DMS114 treated with DMSO at 0.1 percent for 48 hours (cell line): ENCODE measurements around the gene KIF5B.
"Not testable (repeated sequence)": the region's sequence is repeated elsewhere in the genome, so short reads cannot be mapped to it uniquely, and the experiment has no call there.

ENCODE experiments used
- DNase-seq: peaks from one replicate; lab custom pipeline; 2025; ENCODE audit not compliant: unreplicated experiment; lab: John Stamatoyannopoulos, UW

KIF5B gene

DNA sequence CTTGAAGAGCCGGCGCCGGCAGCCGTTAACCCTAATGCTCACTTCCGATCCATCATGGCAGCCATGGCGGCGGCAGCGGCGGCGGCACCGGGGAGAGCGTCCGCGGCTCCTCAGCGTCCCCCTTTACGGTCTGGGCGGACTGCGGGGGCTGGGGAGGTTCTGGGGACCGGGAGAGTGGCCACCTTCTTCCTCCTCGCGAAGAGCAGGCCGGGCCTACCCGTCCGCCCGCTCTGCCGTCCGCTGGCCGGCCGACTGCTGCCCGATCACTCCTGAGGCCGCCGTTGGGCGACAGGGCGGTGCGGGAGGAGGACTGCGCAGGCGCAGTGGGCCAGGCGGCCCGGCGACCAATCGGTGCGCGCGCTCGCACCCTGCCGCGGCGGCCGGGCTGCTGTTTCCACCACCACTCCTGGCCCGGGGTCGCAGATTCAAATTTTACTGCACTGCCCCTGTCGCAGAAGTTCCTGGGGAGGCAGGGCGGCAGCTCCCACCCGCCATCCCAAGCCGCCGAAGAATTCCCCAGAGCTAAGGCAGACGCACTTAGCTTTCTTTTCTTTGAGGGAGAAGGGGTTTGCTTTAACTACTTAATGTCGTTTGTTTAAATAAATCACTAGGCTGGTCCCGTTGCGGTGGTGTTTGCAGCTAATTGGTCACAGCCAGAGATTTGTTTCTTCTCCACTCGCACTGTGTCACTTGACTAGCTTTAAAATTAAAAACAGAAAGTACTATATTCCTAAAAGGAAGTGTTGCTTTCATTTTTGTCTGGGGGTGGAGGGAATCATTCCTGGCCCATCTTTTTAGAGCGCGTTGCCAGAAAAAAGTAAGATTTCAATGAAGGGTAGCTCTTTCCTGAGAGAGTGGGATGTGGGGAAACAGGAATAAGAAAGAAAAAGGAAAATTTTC, at the start of gene KIF5B:
Gene KIF5B, minus strand, starts transcription at position 290 of the 900 bp plus-strand sequence. CDS start 452 bp downstream, outside the sequence.
- DNase-seq = peak; percentile 75

DNA sequence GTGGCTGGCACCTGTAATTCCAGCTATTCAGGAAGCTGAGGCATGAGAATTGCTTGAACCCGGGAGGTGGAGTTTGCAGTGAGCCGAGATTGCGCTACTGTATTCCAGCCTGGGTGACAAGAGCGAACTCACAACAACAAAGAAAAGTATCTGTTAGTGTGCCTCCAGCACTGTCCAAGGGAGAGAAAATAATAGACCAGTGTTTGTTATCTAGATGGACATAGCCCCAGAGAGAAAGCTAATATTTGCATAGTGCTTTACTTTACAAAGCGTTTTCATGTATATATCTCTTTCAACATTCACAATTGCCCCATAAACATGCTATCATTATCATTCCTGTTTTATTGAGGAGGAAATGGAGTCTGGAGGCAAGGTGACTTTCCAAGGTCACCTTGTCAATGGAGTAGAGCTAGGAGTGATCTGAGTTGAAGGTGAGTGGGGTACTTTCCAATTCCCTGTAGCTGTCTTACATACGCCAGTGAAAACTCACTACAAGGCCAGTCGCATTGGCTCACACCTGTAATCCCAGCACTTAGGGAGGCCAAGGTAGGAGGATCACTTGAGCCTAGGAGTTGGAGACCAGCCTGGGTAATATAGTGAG, 49.7 kb upstream of the KIF5B start:
- no peak for DNase-seq

- DNase-seq = no peak
Observed at GRCh38 chr10:32104622-32105509, 48.6 kb upstream of the KIF5B start.

DNA sequence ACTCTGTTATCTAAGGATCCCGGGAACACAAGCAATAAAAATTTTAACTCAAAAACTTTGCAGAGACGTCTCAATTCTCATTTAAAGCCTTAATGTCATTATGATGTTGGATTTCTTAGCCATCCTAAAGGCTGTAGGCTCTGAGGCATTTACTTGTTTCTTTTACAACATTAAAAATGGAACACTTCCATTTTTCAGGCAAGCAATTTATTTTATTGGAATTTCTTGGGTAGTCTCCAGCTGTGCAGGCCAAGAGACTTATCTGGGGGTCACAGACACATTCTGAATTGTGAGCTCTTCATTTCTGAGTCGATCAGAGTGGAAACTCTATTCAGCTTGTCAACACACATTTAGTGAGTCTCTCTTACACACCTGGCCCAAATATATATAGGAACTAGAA, 48.0 kb upstream of the KIF5B start:
- no peak for DNase-seq

- DNase-seq = no peak
Observed at GRCh38 chr10:32103721-32104120, 47.5 kb upstream of the KIF5B start.

DNA sequence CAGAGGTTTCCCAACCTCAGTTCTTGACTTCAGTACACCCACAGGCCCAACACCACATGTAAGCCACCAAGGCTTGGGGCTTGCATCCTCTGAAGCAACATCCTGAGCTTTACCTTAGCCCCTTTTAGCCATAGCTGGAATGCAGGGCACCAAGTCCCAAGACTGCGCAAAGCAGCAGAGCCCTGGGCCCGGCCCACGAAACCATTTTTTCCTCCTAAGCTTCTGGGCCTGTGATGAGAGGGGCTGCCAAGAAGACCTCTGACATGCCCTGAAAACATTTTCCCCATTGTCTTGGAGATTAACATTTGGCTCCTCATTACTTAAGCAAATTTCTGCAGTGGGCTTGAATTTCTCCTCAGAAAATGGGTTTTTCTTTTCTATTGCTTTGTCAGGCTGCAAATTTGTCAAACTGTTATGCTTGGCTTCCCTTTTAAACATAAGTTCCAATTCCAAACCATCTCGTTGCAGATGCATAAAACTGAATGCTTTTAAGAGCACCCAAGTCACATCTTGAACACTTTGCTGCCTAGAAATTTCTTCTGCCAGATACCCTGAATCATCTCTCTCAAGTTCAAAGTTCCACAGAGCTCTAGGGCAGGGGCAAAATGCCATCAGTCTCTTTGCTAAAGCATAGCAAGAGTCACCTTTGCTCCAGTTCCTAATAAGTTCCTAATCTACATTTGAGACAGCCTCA, 42.5 kb upstream of the KIF5B start:
- not testable (repeated sequence) for DNase-seq

GRCh38 chr10:32095116-32095733, 39.0 kb upstream of the KIF5B start:
- DNase-seq = no peak

DNA sequence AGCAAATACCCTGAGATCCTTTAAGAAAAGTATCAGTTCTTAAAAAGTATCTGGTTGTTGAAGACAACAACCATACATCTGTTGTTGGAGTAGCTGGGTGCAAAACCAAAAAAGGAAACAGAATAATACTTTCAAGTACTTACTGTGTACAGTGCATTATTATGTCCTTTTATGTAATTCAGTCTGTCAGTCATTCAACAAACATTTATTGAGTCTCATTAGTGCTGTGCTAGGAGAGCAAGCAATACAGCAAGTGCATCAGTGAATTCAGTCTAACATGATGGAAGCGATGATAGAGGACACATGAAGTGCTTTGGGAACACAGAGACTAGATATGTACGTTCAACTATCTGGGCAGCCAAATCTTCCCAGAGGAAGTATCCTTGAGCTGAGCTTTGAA, 37.4 kb upstream of the KIF5B start:
- DNase-seq = no peak

DNA sequence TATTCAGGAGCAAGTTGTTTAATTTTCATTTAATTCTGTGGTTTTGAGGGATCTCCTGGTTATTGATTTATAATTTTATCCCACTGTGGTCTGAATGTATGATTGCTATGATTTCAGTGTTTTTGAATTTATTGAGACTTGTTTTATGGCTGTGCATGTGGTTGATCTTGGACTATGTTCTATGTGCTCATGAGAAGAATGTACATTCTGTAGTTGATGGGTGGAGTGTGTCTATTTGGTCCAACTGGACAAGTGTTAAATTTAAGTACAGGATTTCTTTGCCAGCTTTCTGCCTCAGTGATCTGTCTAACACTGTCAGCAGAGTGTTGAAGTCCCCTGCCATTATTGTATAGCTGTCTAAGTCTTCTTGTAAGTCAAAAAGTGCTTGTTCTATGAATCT, 34.8 kb upstream of the KIF5B start:
- DNase-seq = no peak

DNA sequence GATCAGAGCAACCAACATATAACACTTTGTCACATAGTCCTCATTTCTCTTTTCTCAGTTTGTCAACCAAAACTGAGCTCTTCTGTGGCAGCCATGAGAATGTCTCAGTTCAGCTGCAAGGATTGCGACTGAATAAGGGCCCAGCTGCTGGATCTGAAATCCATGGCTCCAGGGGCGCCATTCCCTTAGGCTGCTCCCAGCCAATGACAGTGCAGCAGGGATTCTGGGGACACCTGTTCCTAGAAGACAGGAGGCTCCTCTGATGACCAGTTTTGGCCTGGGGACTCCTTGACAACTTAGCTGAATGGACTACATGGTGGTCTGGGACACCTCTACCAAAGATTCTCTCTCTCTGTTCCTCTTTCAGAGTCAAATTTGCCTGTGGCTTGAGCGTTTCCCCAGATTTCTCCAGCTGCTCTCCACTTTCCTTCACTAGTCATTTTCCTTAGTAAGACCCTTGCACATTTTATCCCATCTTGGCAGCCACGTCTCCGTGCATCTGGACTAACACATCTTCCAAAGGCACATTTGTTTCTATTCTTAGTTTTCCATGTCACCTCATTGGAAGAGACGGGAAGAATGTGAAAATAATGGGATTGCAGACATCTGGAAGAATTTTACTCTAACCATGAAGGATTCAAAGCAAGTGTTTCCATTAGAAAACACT, 28.1 kb upstream of the KIF5B start:
- no peak for DNase-seq

DNA sequence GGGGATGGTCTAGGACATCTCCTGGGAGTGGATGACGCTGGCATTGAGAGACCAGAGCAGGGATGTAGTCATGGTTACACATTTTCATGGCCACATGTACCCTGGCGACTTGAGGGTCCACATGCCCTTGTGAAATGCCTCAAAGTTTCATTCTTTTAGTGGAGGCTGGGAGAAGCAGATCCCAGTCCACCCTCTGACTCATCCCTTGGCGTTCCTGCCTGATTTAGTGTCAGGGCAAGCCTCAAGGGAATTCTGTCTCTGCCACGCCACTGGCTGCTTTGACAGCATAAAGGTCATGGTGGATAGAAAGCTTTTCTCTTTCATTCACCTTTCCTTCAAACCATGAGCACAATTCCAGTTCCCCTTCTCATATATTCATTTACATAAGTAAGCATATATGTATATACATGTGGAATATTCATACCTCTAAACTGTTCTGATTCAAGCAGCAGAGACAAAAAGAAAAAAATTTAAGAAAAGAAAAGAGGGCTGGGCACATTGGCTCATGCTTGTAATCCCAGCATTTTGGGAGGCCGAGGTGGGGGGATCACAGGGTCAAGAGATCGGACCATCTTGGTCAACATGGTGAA, 21.8 kb upstream of the KIF5B start:
- DNase-seq = no peak

DNA sequence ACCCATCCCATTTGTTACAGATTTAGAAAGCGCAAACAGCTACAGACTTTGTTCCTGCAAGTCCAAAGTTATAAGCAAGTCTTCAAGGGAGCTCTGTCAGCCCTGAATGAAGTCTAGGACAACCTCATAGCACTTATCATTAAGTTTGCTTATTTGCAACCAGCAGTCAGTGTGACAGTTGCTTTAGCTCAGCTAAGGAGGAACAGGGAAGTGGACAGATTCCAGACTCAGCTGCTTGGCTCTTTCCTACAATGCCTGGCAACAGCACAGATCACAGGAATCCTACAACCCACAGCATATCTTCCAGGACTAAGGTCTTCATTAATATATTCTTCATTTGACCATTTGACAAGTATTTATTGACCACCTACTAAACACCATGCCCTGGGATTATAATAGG, 17.4 kb upstream of the KIF5B start:
- DNase-seq = no peak

GRCh38 chr10:32073128-32073527, 16.9 kb upstream of the KIF5B start:
- no peak for DNase-seq

- no peak for DNase-seq
Observed at GRCh38 chr10:32072025-32072800, 16.0 kb upstream of the KIF5B start.

DNA sequence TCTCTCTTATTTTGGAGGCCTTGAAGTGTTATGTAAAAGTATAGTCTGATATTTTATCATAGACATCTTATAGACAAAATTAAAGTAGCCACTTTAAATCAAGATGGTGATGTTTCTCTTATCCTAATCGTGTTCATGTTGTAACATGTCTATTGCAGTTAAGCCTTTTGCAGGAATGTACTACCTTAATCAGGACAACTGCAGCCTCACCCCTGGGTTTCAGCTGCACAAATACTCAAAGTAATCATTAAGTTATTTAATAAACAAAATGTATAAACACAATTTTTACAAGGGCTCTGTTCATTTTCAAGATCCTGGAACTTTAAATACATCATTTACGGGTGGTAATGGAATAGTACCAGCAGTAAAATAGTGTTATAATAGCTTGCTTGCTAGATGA, 14.4 kb upstream of the KIF5B start:
- no peak for DNase-seq

DNA sequence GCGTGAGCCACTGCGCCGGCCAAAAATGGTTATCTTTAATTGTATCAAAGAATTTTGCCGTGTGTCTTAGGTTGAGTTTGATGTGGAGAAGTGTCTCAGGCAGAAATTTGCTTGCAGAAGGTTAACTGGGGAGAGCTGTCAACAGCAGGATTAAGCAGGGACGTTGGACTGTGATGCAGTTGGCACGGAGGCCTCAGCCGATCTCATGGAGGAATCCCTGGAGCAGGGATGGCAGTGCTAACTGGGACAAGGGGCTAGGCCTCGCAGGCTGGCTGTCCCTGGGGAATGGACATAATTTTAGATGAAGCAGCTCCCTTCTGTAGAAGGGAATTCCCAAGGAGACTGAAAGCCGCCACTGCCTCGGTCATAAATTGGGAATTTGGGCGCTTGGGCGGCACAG, 12.3 kb upstream of the KIF5B start:
- DNase-seq = no peak

DNA sequence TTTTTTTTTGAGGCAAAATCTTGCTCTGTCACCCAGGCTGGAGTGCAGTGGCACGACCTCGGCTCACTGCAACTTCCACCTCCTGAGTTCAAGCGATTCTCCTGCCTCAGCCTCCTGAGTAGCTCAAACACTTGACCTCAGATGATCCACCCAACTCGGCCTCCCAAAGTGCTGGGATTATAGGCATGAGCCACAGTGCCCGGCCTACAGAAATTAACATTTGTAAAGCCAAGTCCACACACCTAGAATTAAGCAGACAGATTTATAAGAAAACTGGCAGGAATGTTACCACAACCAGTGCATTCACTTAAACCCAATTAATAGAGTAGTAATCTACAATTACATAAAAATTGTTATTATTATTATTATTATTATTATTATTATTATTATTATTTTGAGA, 11.7 kb upstream of the KIF5B start:
- DNase-seq = not testable (repeated sequence)

DNA sequence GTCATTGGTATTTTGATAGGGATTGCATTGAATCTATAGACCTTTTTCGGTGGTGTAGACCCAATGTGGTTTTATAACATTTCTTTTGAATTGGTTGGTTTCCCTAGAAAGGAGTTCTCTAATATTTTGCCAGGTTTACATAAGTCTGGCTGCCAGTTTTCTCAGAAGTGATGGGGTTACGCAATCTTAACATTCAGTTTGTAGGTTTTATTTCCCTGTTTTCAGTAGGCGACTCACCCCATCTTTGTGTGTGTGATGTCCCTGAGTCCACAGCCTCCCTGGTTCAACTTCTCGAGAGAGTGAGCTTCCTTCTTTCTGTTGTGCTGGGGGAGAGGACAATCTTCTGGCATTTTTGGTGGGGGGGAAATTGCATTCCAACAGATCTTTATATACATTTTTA, 9.6 kb upstream of the KIF5B start:
- no peak for DNase-seq

DNA sequence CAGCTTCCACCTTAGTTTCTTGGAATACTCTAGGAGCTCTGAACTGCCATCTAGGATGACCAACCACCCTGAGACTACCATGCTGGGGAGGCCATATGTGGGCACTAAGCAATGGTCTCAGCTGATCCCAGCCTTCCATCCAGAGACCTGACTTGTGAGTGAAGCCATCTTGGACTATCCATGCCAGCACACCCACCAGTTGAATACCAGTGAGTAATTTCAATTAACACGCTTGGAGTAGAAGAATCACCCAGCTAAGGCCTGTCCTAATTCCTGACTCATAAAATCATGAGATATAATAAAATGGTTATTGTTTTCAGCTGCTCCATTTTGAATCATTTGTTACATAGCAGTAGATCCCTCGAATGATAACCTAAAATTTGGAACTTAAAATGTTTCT, 5.2 kb upstream of the KIF5B start:
- DNase-seq = no peak
